GM12878 (cell line): Measurements from ENCODE around the gene OTOF.

Experiments
- EP300 ChIP-seq, 2 experiments: fragments of 150-350 bp in 1 of 2; IDR thresholded peaks; 2 replicates each; pipeline ENCODE4 v1.6.1; 2011 to 2012; ENCODE audit warnings: low read depth in 2 of 2, low read length in 2 of 2, borderline replicate concordance in 1 of 2, improper control_type of control experiment in 1 of 2, inconsistent platforms in 1 of 2; ENCODE audit not compliant: control insufficient read depth in 1 of 2
- FOXK2 ChIP-seq: fragments of 450-650 bp; IDR thresholded peaks from 2 replicates; pipeline ENCODE4 v1.6.1; 2017; ENCODE audit warnings: mild to moderate bottlenecking, moderate library complexity
- NR2C2 ChIP-seq: IDR thresholded peaks from 2 replicates; pipeline ENCODE4 v1.6.1; 2011; ENCODE audit warnings: borderline replicate concordance, low read depth; ENCODE audit not compliant: control insufficient read depth, insufficient read length
- POLR2A ChIP-seq: IDR thresholded peaks from 2 replicates; pipeline ENCODE4 v1.6.1; 2011; ENCODE audit warnings: low read depth, mild to moderate bottlenecking, low read length
- RAD21 ChIP-seq: IDR thresholded peaks from 2 replicates; pipeline ENCODE4 v1.6.1; 2011; ENCODE audit warnings: mild to moderate bottlenecking, low read depth, low read length, moderate library complexity; ENCODE audit not compliant: insufficient read depth
- SPI1 ChIP-seq: IDR thresholded peaks from 2 replicates; pipeline ENCODE4 v1.6.1; 2011; ENCODE audit warnings: low read depth, mild to moderate bottlenecking, low read length, moderate library complexity, borderline replicate concordance; ENCODE audit not compliant: insufficient read depth
- SUZ12 ChIP-seq: fragments of 200-600 bp; sonication (generic); IDR thresholded peaks from one replicate; pipeline ENCODE4 v1.6.1; 2018; ENCODE audit warnings: antibody characterized with exemption, mild to moderate bottlenecking; ENCODE audit not compliant: unreplicated experiment
- TF ChIP-seq, protein P1 (sequence below): IDR thresholded peaks from 2 replicates; pipeline ENCODE4 v1.6.1; 2012; ENCODE audit warnings: mild to moderate bottlenecking, low read depth, low read length
- TF ChIP-seq, protein P2 (sequence below), 3 experiments: IDR thresholded peaks in 2 of 3; conservative IDR thresholded peaks in 1 of 3; 2 replicates each; pipeline ENCODE4 v1.5.1; 2011; ENCODE audit warnings: low read depth in 3 of 3, low read length in 3 of 3, mild to moderate bottlenecking in 3 of 3, control low read depth in 2 of 3, moderate library complexity in 2 of 3, inconsistent platforms in 1 of 3, mixed read lengths in 1 of 3; ENCODE audit not compliant: control insufficient read depth in 2 of 3, insufficient read depth in 1 of 3; ENCODE audit errors: extremely low read depth in 1 of 3
- TF ChIP-seq, protein P3 (sequence below): fragments of 150-350 bp; IDR thresholded peaks from 2 replicates; pipeline ENCODE4 v1.6.1; 2016; ENCODE audit warnings: low read depth, low read length
- TF ChIP-seq, protein P4 (sequence below): IDR thresholded peaks from 2 replicates; pipeline ENCODE4 v1.6.1; 2011; ENCODE audit warnings: borderline replicate concordance, low read depth, mild to moderate bottlenecking, moderate library complexity, mixed read lengths, low read length; ENCODE audit not compliant: insufficient read depth; ENCODE audit errors: extremely low read length

DNA sequence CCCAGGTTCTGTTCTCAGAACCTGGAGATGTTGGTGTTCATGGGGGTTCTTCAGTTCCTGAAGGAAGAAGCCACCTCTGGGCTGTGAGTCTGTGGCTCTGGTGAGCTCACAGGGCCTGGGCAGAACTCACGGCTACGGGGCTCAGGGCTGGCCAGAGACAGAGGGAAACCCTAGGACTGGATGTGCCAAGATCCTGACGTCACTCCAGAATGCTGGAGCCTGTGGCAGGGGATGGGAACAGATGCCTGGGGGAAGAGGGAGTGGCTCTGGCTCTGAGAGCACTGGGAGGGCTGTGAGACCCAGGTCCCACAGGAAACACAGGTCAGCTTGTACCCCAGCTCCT, at the start of gene OTOF:
- TF ChIP-seq, protein P1, sequence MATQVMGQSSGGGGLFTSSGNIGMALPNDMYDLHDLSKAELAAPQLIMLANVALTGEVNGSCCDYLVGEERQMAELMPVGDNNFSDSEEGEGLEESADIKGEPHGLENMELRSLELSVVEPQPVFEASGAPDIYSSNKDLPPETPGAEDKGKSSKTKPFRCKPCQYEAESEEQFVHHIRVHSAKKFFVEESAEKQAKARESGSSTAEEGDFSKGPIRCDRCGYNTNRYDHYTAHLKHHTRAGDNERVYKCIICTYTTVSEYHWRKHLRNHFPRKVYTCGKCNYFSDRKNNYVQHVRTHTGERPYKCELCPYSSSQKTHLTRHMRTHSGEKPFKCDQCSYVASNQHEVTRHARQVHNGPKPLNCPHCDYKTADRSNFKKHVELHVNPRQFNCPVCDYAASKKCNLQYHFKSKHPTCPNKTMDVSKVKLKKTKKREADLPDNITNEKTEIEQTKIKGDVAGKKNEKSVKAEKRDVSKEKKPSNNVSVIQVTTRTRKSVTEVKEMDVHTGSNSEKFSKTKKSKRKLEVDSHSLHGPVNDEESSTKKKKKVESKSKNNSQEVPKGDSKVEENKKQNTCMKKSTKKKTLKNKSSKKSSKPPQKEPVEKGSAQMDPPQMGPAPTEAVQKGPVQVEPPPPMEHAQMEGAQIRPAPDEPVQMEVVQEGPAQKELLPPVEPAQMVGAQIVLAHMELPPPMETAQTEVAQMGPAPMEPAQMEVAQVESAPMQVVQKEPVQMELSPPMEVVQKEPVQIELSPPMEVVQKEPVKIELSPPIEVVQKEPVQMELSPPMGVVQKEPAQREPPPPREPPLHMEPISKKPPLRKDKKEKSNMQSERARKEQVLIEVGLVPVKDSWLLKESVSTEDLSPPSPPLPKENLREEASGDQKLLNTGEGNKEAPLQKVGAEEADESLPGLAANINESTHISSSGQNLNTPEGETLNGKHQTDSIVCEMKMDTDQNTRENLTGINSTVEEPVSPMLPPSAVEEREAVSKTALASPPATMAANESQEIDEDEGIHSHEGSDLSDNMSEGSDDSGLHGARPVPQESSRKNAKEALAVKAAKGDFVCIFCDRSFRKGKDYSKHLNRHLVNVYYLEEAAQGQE: no peak
- TF ChIP-seq SPI1 (no peak), POLR2A (no peak), FOXK2 (no peak), RAD21 (no peak), EP300 (IDR thresholded peaks at IDR 0.05; ENCODE audit: borderline replicate concordance in 1 of 2, control insufficient read depth in 1 of 2, low read depth in 2 of 2, low read length in 2 of 2) (no peak), SUZ12 (no peak), NR2C2 (no peak)
- TF ChIP-seq, protein P2, sequence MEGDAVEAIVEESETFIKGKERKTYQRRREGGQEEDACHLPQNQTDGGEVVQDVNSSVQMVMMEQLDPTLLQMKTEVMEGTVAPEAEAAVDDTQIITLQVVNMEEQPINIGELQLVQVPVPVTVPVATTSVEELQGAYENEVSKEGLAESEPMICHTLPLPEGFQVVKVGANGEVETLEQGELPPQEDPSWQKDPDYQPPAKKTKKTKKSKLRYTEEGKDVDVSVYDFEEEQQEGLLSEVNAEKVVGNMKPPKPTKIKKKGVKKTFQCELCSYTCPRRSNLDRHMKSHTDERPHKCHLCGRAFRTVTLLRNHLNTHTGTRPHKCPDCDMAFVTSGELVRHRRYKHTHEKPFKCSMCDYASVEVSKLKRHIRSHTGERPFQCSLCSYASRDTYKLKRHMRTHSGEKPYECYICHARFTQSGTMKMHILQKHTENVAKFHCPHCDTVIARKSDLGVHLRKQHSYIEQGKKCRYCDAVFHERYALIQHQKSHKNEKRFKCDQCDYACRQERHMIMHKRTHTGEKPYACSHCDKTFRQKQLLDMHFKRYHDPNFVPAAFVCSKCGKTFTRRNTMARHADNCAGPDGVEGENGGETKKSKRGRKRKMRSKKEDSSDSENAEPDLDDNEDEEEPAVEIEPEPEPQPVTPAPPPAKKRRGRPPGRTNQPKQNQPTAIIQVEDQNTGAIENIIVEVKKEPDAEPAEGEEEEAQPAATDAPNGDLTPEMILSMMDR (IDR thresholded peaks at IDR 0.05 in 2 of 3, conservative IDR thresholded peaks at IDR 0.05 in 1 of 3; ENCODE audit: control insufficient read depth in 2 of 3, extremely low read depth in 1 of 3, insufficient read depth in 1 of 3, low read depth in 3 of 3, low read length in 3 of 3): no peak
- TF ChIP-seq, protein P3, sequence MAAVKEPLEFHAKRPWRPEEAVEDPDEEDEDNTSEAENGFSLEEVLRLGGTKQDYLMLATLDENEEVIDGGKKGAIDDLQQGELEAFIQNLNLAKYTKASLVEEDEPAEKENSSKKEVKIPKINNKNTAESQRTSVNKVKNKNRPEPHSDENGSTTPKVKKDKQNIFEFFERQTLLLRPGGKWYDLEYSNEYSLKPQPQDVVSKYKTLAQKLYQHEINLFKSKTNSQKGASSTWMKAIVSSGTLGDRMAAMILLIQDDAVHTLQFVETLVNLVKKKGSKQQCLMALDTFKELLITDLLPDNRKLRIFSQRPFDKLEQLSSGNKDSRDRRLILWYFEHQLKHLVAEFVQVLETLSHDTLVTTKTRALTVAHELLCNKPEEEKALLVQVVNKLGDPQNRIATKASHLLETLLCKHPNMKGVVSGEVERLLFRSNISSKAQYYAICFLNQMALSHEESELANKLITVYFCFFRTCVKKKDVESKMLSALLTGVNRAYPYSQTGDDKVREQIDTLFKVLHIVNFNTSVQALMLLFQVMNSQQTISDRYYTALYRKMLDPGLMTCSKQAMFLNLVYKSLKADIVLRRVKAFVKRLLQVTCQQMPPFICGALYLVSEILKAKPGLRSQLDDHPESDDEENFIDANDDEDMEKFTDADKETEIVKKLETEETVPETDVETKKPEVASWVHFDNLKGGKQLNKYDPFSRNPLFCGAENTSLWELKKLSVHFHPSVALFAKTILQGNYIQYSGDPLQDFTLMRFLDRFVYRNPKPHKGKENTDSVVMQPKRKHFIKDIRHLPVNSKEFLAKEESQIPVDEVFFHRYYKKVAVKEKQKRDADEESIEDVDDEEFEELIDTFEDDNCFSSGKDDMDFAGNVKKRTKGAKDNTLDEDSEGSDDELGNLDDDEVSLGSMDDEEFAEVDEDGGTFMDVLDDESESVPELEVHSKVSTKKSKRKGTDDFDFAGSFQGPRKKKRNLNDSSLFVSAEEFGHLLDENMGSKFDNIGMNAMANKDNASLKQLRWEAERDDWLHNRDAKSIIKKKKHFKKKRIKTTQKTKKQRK: no peak
- TF ChIP-seq, protein P4, sequence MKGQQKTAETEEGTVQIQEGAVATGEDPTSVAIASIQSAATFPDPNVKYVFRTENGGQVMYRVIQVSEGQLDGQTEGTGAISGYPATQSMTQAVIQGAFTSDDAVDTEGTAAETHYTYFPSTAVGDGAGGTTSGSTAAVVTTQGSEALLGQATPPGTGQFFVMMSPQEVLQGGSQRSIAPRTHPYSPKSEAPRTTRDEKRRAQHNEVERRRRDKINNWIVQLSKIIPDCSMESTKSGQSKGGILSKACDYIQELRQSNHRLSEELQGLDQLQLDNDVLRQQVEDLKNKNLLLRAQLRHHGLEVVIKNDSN: no peak
